ENCODE measurements around the gene RIC3. TPM values are rescaled to one million over a fixed set of nuclear protein-coding genes. Genes with fewer than 3 reads are reported as not detected.

Gene RIC3
- total and polyA plus RNA-seq, 7 donors, result 0.23 to 34.9 (median 14.7) TPM; not detected in 1

DNA sequence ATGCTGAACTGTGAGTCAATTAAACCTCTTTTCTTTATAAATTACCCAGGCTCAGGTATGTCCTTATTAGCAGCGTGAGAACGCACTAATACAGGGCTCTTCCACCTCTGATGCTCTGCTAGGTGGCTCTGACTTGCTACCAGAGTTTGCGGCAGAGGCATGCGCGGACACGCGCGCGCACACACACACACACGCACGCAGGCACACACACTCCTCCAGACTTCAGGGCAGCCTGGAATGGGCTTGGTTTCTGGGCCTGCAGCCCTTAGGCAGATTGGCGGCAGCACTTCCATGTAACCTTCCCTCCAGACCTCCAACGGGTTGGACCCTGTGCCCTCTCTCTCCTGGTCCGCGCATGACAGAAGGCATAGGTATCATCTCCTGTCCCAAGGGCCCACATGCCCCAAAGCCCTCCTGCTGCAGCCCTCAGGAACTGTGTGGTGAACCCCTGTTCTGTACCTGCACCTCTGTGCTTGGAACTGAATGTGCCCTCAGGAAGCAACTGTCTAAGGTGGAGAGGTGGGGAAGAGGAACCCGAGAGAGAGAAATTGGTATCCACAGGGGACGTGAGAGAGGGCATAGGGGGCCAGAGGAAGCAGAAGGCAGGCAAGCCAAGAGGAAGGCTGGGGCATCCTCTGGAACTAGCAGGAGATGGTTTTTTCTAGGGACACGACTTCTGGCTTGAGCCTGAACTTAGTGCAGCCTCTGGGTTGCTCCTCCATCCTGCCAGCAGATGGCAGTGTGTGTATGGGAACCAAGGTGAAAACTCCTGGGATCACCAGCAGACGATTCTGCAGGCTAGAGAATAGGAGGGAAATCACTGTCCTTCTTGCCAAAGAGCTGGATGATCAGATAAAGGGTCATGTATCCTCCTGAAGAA lies 23.4 kb upstream of the RIC3 start:
- Histone ChIP-seq H3K4me1 (no peaks in the 10 kb centered on the region), H3K27me3 (peaks cover 0 to 7% (median 0%) of the 10 kb centered on the region in 3 donors), H3K36me3 (no peaks in the 10 kb centered on the region), H3K9me3 (no peaks in the 10 kb centered on the region), H3K4me3 (no peak overlapping the region), H3K27ac (no peak overlapping the region)
- 74% methylated on average over 19 of the region's 19 CpGs for WGBS, 2 donors
- DNase-seq, result no peak
- no peak for TF ChIP-seq EP300 (IDR thresholded peaks at IDR 0.05)
- TF ChIP-seq, protein P1, sequence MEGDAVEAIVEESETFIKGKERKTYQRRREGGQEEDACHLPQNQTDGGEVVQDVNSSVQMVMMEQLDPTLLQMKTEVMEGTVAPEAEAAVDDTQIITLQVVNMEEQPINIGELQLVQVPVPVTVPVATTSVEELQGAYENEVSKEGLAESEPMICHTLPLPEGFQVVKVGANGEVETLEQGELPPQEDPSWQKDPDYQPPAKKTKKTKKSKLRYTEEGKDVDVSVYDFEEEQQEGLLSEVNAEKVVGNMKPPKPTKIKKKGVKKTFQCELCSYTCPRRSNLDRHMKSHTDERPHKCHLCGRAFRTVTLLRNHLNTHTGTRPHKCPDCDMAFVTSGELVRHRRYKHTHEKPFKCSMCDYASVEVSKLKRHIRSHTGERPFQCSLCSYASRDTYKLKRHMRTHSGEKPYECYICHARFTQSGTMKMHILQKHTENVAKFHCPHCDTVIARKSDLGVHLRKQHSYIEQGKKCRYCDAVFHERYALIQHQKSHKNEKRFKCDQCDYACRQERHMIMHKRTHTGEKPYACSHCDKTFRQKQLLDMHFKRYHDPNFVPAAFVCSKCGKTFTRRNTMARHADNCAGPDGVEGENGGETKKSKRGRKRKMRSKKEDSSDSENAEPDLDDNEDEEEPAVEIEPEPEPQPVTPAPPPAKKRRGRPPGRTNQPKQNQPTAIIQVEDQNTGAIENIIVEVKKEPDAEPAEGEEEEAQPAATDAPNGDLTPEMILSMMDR (IDR thresholded peaks at IDR 0.05), result peak; percentile 50 to 76 (median 64)
- intact Hi-C loops (cut with DNase I), result loop anchor here (1.0 kb wide), 1 partner anchor 71 kb away; the partner anchor contains the start of gene LMO1

DNA sequence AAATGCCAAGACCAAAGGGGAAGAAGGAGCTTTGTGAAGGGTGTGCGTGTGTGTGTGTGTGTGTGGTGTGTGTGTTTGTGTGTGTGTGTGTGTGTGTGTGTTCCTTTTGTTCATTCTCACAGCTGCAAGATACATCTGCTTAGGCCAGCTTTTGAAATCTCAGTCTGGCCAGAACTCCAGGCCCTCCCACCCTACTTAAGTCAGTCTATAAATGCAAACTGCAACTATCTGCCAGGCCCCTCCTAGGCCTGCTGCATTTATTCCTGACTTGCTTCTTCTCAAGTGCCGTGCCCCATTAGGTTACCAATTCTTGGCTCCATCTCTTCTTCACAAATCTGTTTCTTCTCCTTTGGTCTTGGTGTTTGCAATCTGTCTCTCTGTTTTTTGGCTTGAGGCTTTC lies 21.6 kb upstream of the RIC3 start:
- Histone ChIP-seq H3K4me3 (no peak overlapping the region), H3K9me3 (no peaks in the 10 kb centered on the region), H3K36me3 (no peaks in the 10 kb centered on the region), H3K27me3 (peaks cover 0 to 7% (median 0%) of the 10 kb centered on the region in 3 donors), H3K4me1 (no peaks in the 10 kb centered on the region), H3K27ac (no peak overlapping the region)
- DNase-seq, result no peak
- 40 to 47% methylated on average over 2 of the region's 2 CpGs for WGBS, 2 donors
- TF ChIP-seq, protein P1 (IDR thresholded peaks at IDR 0.05), result no peak
- TF ChIP-seq POLR2A (IDR thresholded peaks at IDR 0.05) (no peak), POLR2AphosphoS5 (IDR thresholded peaks at IDR 0.05) (no peak), EP300 (IDR thresholded peaks at IDR 0.05) (no peak)
- intact Hi-C loops (cut with DNase I), result no loop called here

DNA sequence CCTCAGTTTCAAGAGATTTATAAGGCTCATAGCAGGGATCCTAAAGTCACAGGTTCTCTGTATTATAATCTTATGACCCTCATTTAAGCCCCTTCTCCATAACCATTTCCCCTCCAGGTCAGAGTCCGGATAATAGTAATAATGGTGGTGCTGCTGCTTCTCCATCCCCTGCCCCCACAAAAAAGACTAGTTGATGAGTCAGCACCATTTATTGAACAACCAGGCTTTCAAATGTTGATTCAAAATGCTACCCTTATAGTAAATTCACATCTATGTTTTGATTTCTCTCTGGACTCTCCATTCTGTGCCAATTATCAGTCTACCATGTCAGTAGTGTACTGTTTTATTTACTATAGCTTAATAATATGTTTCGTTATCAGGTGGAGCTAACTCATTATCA lies 17.6 kb upstream of the RIC3 start:
- WGBS, 2 donors, result 91 to 92% methylated on average over 2 of the region's 2 CpGs

DNA sequence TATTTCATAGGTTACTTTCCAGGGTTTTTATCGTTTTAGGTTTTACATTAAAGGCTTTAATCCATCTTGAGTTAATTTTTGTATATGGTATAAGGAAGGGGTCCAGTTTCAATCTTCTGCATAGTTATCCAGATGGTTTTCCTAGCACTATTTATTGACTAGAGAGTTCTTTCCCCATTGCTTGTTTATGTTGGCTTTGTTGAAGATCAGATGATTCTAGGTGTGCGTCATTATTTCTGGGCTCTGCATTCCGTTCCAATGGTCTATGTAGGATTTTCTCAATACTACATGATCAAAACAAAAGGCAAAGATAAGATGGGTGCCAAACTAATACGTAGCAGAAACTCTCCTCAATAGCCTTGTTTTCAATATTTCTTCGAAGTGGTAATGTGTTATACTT lies 14.3 kb upstream of the RIC3 start:
- Histone ChIP-seq H3K36me3 (no peaks in the 10 kb centered on the region), H3K27me3 (no peaks in the 10 kb centered on the region), H3K4me1 (no peaks in the 10 kb centered on the region), H3K27ac (no peak overlapping the region), H3K9me3 (no peaks in the 10 kb centered on the region), H3K4me3 (no peak overlapping the region)
- TF ChIP-seq EP300 (IDR thresholded peaks at IDR 0.05), result no peak
- TF ChIP-seq, protein P1 (IDR thresholded peaks at IDR 0.05), result no peak
- TF ChIP-seq POLR2A (IDR thresholded peaks at IDR 0.05), result no peak
- TF ChIP-seq POLR2AphosphoS5 (IDR thresholded peaks at IDR 0.05), result no peak
- DNase-seq, result no peak
- intact Hi-C loops (cut with DNase I), result no loop called here
- WGBS, 2 donors, result 72 to 83% methylated on average over 5 of the region's 5 CpGs

More for the DNA sequence above, 17.6 kb upstream of the RIC3 start:
- Histone ChIP-seq H3K9me3 (no peaks in the 10 kb centered on the region), H3K4me1 (no peaks in the 10 kb centered on the region), H3K36me3 (no peaks in the 10 kb centered on the region), H3K4me3 (no peak overlapping the region), H3K27ac (no peak overlapping the region), H3K27me3 (no peaks in the 10 kb centered on the region)
- intact Hi-C loops (cut with DNase I), result no loop called here
- no peak for DNase-seq
- no peak for TF ChIP-seq POLR2A (IDR thresholded peaks at IDR 0.05)
- TF ChIP-seq POLR2AphosphoS5 (IDR thresholded peaks at IDR 0.05), result no peak

DNA sequence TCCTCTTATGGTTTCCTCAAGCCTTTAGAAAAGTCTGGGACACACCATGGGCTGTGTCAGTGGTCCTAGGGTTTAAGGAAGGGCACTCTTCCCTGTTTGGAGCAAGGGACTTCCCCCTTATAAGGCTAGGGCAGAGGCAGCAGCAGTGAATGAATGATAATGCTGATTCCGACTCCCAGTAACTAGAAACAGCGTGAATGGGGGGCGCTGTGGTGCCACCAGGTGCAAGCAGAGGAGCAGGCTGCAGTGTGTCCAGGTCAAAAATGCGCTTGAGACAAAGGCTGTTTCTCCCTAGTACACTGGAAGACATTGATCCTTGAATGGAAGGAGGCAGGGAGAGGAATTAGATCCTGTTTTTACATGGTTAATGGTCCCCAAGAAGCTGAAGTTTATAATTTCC lies 11.6 kb upstream of the RIC3 start:
- H3K4me3 ChIP-seq, result no peak overlapping the region
- 53 to 62% methylated on average over 4 of the region's 4 CpGs for WGBS, 2 donors
- H3K27ac ChIP-seq, result no peak overlapping the region
- intact Hi-C loops (cut with DNase I), result no loop called here
- no peaks in the 10 kb centered on the region for H3K9me3 ChIP-seq
- no peaks in the 10 kb centered on the region for H3K36me3 ChIP-seq
- no peak for DNase-seq
- H3K27me3 ChIP-seq, result peaks cover 0 to 7% (median 0%) of the 10 kb centered on the region in 3 donors
- H3K4me1 ChIP-seq, result no peaks in the 10 kb centered on the region
- TF ChIP-seq EP300 (IDR thresholded peaks at IDR 0.05), result no peak
- no peak for TF ChIP-seq POLR2A (IDR thresholded peaks at IDR 0.05)
- TF ChIP-seq, protein P1 (IDR thresholded peaks at IDR 0.05), result no peak
- TF ChIP-seq POLR2AphosphoS5 (IDR thresholded peaks at IDR 0.05), result no peak
